EL (cell line): ENCODE measurements around the gene PIGN.
"Not testable (repeated sequence)": the region's sequence is repeated elsewhere in the genome, so short reads cannot be mapped to it uniquely, and the experiment has no call there.

Experiments
- DNase-seq: peaks from one replicate; pipeline ENCODE4 v3.0.0-alpha.2; 2016

The PIGN gene

GRCh38 chr18:62048279-62048678, 138.6 kb downstream of the PIGN start:
- no peak for DNase-seq

GRCh38 chr18:62045316-62045715, 141.5 kb downstream of the PIGN start:
- DNase-seq = no peak

- DNase-seq = no peak
Measured at GRCh38 chr18:62044490-62045000, 142.3 kb downstream of the PIGN start.

GRCh38 chr18:62037989-62038778, 148.7 kb downstream of the PIGN start:
- DNase-seq = peak; percentile 15

GRCh38 chr18:62037012-62037742, 149.7 kb downstream of the PIGN start:
- DNase-seq = no peak

GRCh38 chr18:62034286-62034685, 152.6 kb downstream of the PIGN start:
- not testable (repeated sequence) for DNase-seq

GRCh38 chr18:62033756-62034155, 153.1 kb downstream of the PIGN start:
- DNase-seq = no peak

- DNase-seq = no peak
Measured at GRCh38 chr18:62033207-62033606, 153.6 kb downstream of the PIGN start.

- DNase-seq = peak; percentile 77
Measured at GRCh38 chr18:62030091-62030985, 156.5 kb downstream of the PIGN start.

GRCh38 chr18:62028715-62029114, 158.1 kb downstream of the PIGN start:
- DNase-seq = no peak

- no peak for DNase-seq
Measured at GRCh38 chr18:62027914-62028520, 158.8 kb downstream of the PIGN start.

GRCh38 chr18:62026586-62026985, 160.3 kb downstream of the PIGN start:
- peak; percentile 70 for DNase-seq

- DNase-seq = no peak
Measured at GRCh38 chr18:62024983-62025382, 161.9 kb downstream of the PIGN start.

GRCh38 chr18:62023536-62023935, 163.3 kb downstream of the PIGN start:
- no peak for DNase-seq

- DNase-seq = no peak
Measured at GRCh38 chr18:62018759-62019041, 168.2 kb downstream of the PIGN start.

GRCh38 chr18:62018034-62018758, 168.7 kb downstream of the PIGN start:
- DNase-seq = no peak

- no peak for DNase-seq
Measured at GRCh38 chr18:62017618-62018017, 169.2 kb downstream of the PIGN start.

- no peak for DNase-seq
Measured at GRCh38 chr18:62011416-62011815, 175.4 kb downstream of the PIGN start.

GRCh38 chr18:62009521-62009920, 177.3 kb downstream of the PIGN start:
- no peak for DNase-seq

- DNase-seq = no peak
Measured at GRCh38 chr18:62001396-62001795, 185.5 kb downstream of the PIGN start.

GRCh38 chr18:61998957-61999356, 187.9 kb downstream of the PIGN start:
- DNase-seq = peak; percentile 94

GRCh38 chr18:61998335-61998734, 188.5 kb downstream of the PIGN start:
- no peak for DNase-seq
